Tibial nerve (tissue), 4 donors: Measurements from ENCODE around the gene TMEM161A. TPM values are rescaled to one million over a fixed set of nuclear protein-coding genes. Genes with fewer than 3 reads are reported as not detected.

ENCODE experiments used
- DNase-seq, 2 donors: peaks; one replicate each; pipeline ENCODE4 v3.0.0-alpha.2; 2019; ENCODE audit warnings: low spot score in 2 of 2
- H3K27ac ChIP-seq, 4 donors: fragments of 200-600 bp; sonication (generic) in 3 of 4; one replicate each; pipeline ENCODE4 v1.5.1; 2017 to 2019; ENCODE audit warnings: mild to moderate bottlenecking in 1 of 4
- H3K27me3 ChIP-seq, 2 donors: fragments of 200-600 bp; sonication (generic) in 1 of 2; one replicate each; pipeline versions ENCODE4 v1.5.1 to v1.6.0; 2017 to 2019
- H3K36me3 ChIP-seq, 3 donors: fragments of 200-600 bp; sonication (generic); one replicate each; pipeline ENCODE4 v1.5.1; 2018 to 2019
- H3K4me1 ChIP-seq, 4 donors: fragments of 200-600 bp; sonication (generic) in 3 of 4; one replicate each; pipeline ENCODE4 v1.5.1; 2017 to 2019
- H3K4me3 ChIP-seq, 4 donors: fragments of 200-600 bp; sonication (generic) in 3 of 4; one replicate each; pipeline ENCODE4 v1.5.1; 2017 to 2019; ENCODE audit warnings: mild to moderate bottlenecking in 1 of 4, moderate library complexity in 1 of 4
- H3K9me3 ChIP-seq, 4 donors: fragments of 200-600 bp; sonication (generic) in 3 of 4; one replicate each; pipeline ENCODE4 v1.5.1; 2017 to 2019
- WGBS, 2 donors: methylation state at CpG; one replicate each; pipeline ENCODE4 v1.1.5; 2018; 5-methylcytosine and 5-hydroxymethylcytosine counted together
- total RNA-seq, 4 donors: library from RNA; depleted of rRNA; stranded (reverse); fragments of >200 nt; gene quantifications; one replicate each; pipeline ENCODE4 v1.1.0, GENCODE V29; 2016
- TF ChIP-seq, protein P1 (sequence below), 5 experiments: fragments of 200-600 bp in 3 of 5; fragments of 450-650 bp in 2 of 5; sonication (generic) in 3 of 5; IDR thresholded peaks; one replicate each; pipeline ENCODE4 v1.5.1; 2016 to 2019; ENCODE audit warnings: antibody characterized with exemption in 5 of 5, mild to moderate bottlenecking in 3 of 5, moderate library complexity in 2 of 5

The TMEM161A gene
- total RNA-seq, 4 donors from 2014 or later, result 24.1 to 32.1 (median 24.8) TPM

DNA sequence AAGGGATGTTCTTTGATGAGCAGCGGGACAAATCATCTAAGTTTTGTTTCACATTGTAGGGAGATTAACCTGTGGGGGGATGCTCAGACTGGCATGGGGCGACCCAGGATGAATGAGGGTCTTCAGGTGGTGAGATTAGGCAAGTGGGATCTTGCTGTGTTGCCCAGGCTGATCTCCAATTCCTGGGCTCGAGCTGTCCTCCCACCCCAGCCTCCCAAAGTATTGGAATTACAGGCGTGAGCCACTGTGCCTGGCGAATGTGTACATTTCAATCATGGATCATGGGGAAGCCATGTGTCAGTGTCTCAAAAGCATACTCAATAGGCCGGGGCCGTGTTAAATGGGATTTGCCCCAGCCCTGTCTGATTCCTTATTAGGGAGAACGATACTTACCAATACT is 66.4 kb downstream of the TMEM161A start:
- no peak for DNase-seq
- Histone ChIP-seq H3K4me3 (no peak overlapping the region), H3K27ac (no peak overlapping the region), H3K9me3 (no peaks in the 10 kb centered on the region), H3K27me3 (no peaks in the 10 kb centered on the region), H3K36me3 (peaks cover 0 to 14% (median 0%) of the 10 kb centered on the region in 3 donors), H3K4me1 (peaks cover 0 to 18% (median 0%) of the 10 kb centered on the region in 4 donors)
- WGBS, 2 donors, result 92 to 95% methylated on average over 8 of the region's 8 CpGs
- TF ChIP-seq, protein P1, sequence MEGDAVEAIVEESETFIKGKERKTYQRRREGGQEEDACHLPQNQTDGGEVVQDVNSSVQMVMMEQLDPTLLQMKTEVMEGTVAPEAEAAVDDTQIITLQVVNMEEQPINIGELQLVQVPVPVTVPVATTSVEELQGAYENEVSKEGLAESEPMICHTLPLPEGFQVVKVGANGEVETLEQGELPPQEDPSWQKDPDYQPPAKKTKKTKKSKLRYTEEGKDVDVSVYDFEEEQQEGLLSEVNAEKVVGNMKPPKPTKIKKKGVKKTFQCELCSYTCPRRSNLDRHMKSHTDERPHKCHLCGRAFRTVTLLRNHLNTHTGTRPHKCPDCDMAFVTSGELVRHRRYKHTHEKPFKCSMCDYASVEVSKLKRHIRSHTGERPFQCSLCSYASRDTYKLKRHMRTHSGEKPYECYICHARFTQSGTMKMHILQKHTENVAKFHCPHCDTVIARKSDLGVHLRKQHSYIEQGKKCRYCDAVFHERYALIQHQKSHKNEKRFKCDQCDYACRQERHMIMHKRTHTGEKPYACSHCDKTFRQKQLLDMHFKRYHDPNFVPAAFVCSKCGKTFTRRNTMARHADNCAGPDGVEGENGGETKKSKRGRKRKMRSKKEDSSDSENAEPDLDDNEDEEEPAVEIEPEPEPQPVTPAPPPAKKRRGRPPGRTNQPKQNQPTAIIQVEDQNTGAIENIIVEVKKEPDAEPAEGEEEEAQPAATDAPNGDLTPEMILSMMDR (IDR thresholded peaks at IDR 0.05), result no peak

Other genes with a start within 250 kb of the TMEM161A start
- 10 to 100 TPM in 3 of 4 donors, 1 to 10 TPM in 1; 7.0 to 14.9 (median 13.4) TPM for gene CERS1, start 242.3 kb downstream of the TMEM161A start, total RNA-seq
- 100 to 1,000 TPM; 151 to 266 (median 183) TPM for gene COPE, start 219.1 kb downstream of the TMEM161A start, total RNA-seq
- 10 to 100 TPM; 31.8 to 61.2 (median 35.5) TPM for gene DDX49, start 218.8 kb downstream of the TMEM161A start, total RNA-seq
- gene HOMER3, start 197.3 kb downstream of the TMEM161A start, total RNA-seq, result 10 to 100 TPM; 38.0 to 90.0 (median 44.6) TPM
- 10 to 100 TPM; 50.8 to 95.1 (median 65.1) TPM for gene SUGP2, start 105.0 kb downstream of the TMEM161A start, total RNA-seq
- gene ARMC6, start 104.9 kb downstream of the TMEM161A start, total RNA-seq, result 10 to 100 TPM; 20.0 to 40.8 (median 24.6) TPM
- gene SLC25A42, start 74.5 kb downstream of the TMEM161A start, total RNA-seq, result 10 to 100 TPM; 13.8 to 25.5 (median 15.5) TPM
- gene MEF2B, start 31.8 kb upstream of the TMEM161A start, total RNA-seq, result 1 to 10 TPM in 1 of 4 donors, under 1 TPM in 1, not detected in 2; 0.21 to 3.7 TPM
- gene BORCS8, start 53.7 kb upstream of the TMEM161A start, total RNA-seq, result 10 to 100 TPM; 11.8 to 29.1 (median 18.8) TPM
- 10 to 100 TPM; 46.3 to 62.1 (median 56.8) TPM for gene RFXANK, start 53.8 kb upstream of the TMEM161A start, total RNA-seq
- 10 to 100 TPM; 13.5 to 21.3 (median 15.1) TPM for gene NR2C2AP, start 64.9 kb upstream of the TMEM161A start, total RNA-seq
- not detected for gene NCAN, start 73.5 kb upstream of the TMEM161A start, total RNA-seq
- gene TM6SF2, start 134.8 kb upstream of the TMEM161A start, total RNA-seq, result 1 to 10 TPM in 1 of 4 donors, not detected in 3; 2.1 TPM
- gene SUGP1, start 182.0 kb upstream of the TMEM161A start, total RNA-seq, result 10 to 100 TPM; 21.6 to 36.0 (median 27.5) TPM
- 100 to 1,000 TPM in 2 of 4 donors, 10 to 100 TPM in 2; 56.8 to 108 (median 97.8) TPM for gene MAU2, start 182.4 kb upstream of the TMEM161A start, total RNA-seq